Measurements from ENCODE around the gene KCNJ10. TPM values are rescaled to one million over a fixed set of nuclear protein-coding genes. Genes with fewer than 3 reads are reported as not detected.

The KCNJ10 gene
- total RNA-seq, 2 experiments from 2014 or later = 0.29 TPM; not detected in 1

- BruUV-seq (replicated peaks) = no TSS peak
- POLR2A ChIA-PET = interaction anchor here (1.2 kb wide), 1 partner anchor 10 kb away, joined by 3 read pairs; no protein-coding TSS in a partner anchor
- TF ChIP-seq EZH2phosphoT487 (IDR thresholded peaks at IDR 0.05; ENCODE audit: borderline replicate concordance, low read depth, low read length) (no peak), CTCF (conservative IDR thresholded peaks at IDR 0.05; ENCODE audit: low read length) (no peak)
Observed at GRCh38 chr1:159981351-159982055, 88.5 kb downstream of the KCNJ10 start.

GRCh38 chr1:159980786-159981185, 89.2 kb downstream of the KCNJ10 start:
- Histone ChIP-seq H3K36me3 (ENCODE audit: insufficient read depth, low read length) (no peaks in the 10 kb centered on the region), H3K79me2 (ENCODE audit: insufficient read depth, low read depth, low read length) (no peaks in the 10 kb centered on the region), H3K4me1 (ENCODE audit: insufficient read depth, low read length, poor library complexity, severe bottlenecking) (no peaks in the 10 kb centered on the region), H2AFZ (ENCODE audit: low read length) (no peak overlapping the region), H3K4me3 (ENCODE audit: low read depth, low read length, poor library complexity, severe bottlenecking) (no peak overlapping the region), H3K9me2 (ENCODE audit: insufficient read depth, low read length) (no peaks in the 10 kb centered on the region), H3K27ac (ENCODE audit: low read depth, low read length, poor library complexity, severe bottlenecking) (no peak overlapping the region), H3K4me2 (ENCODE audit: low read length) (no peak overlapping the region), H3K9me3 (ENCODE audit: low read length) (no peaks in the 10 kb centered on the region), H4K20me1 (ENCODE audit: insufficient read depth, low read length) (no peaks in the 10 kb centered on the region)
- POLR2A ChIA-PET = no interaction called here
- intact Hi-C loops (cut with micrococcal nuclease; ENCODE audit: unreplicated experiment) = no loop called here
- no TSS peak for BruUV-seq (replicated peaks)
- DNase-seq (ENCODE audit: low spot score) = no peak
- TF ChIP-seq CTCF (conservative IDR thresholded peaks at IDR 0.05; ENCODE audit: low read length) = no peak
- TF ChIP-seq EZH2phosphoT487 (IDR thresholded peaks at IDR 0.05; ENCODE audit: borderline replicate concordance, low read depth, low read length) = no peak
- CTCF ChIA-PET (ENCODE audit: unreplicated experiment) = no interaction called here

More at GRCh38 chr1:159981351-159982055, 88.5 kb downstream of the KCNJ10 start:
- no peaks in the 10 kb centered on the region for H3K36me3 ChIP-seq (ENCODE audit: insufficient read depth, low read length)
- H3K4me3 ChIP-seq (ENCODE audit: low read depth, low read length, poor library complexity, severe bottlenecking) = no peak overlapping the region
- H3K9me3 ChIP-seq (ENCODE audit: low read length) = no peaks in the 10 kb centered on the region
- no peaks in the 10 kb centered on the region for H4K20me1 ChIP-seq (ENCODE audit: insufficient read depth, low read length)
- no peak overlapping the region for H3K4me2 ChIP-seq (ENCODE audit: low read length)
- no peaks in the 10 kb centered on the region for H3K4me1 ChIP-seq (ENCODE audit: insufficient read depth, low read length, poor library complexity, severe bottlenecking)
- no peak overlapping the region for H2AFZ ChIP-seq (ENCODE audit: low read length)
- CTCF ChIA-PET (ENCODE audit: unreplicated experiment) = no interaction called here
- H3K27ac ChIP-seq (ENCODE audit: low read depth, low read length, poor library complexity, severe bottlenecking) = no peak overlapping the region
- no peaks in the 10 kb centered on the region for H3K79me2 ChIP-seq (ENCODE audit: insufficient read depth, low read depth, low read length)
- intact Hi-C loops (cut with micrococcal nuclease; ENCODE audit: unreplicated experiment) = no loop called here
- no peaks in the 10 kb centered on the region for H3K9me2 ChIP-seq (ENCODE audit: insufficient read depth, low read length)
- DNase-seq (ENCODE audit: low spot score) = no peak

GRCh38 chr1:159980076-159980475, 89.9 kb downstream of the KCNJ10 start:
- BruUV-seq (replicated peaks) = no TSS peak
- H4K20me1 ChIP-seq (ENCODE audit: insufficient read depth, low read length) = no peaks in the 10 kb centered on the region
- intact Hi-C loops (cut with micrococcal nuclease; ENCODE audit: unreplicated experiment) = no loop called here
- H2AFZ ChIP-seq (ENCODE audit: low read length) = no peak overlapping the region
- H3K36me3 ChIP-seq (ENCODE audit: insufficient read depth, low read length) = no peaks in the 10 kb centered on the region
- H3K9me3 ChIP-seq (ENCODE audit: low read length) = no peaks in the 10 kb centered on the region
- H3K9me2 ChIP-seq (ENCODE audit: insufficient read depth, low read length) = no peaks in the 10 kb centered on the region
- ChIA-PET CTCF (ENCODE audit: unreplicated experiment) (no interaction called here), POLR2A (no interaction called here)
- no peak for DNase-seq (ENCODE audit: low spot score)
- no peaks in the 10 kb centered on the region for H3K79me2 ChIP-seq (ENCODE audit: insufficient read depth, low read depth, low read length)
- H3K27ac ChIP-seq (ENCODE audit: low read depth, low read length, poor library complexity, severe bottlenecking) = no peak overlapping the region
- TF ChIP-seq CTCF (conservative IDR thresholded peaks at IDR 0.05; ENCODE audit: low read length) (no peak), EZH2phosphoT487 (IDR thresholded peaks at IDR 0.05; ENCODE audit: borderline replicate concordance, low read depth, low read length) (no peak)
- no peak overlapping the region for H3K4me2 ChIP-seq (ENCODE audit: low read length)
- H3K4me3 ChIP-seq (ENCODE audit: low read depth, low read length, poor library complexity, severe bottlenecking) = no peak overlapping the region
- no peaks in the 10 kb centered on the region for H3K4me1 ChIP-seq (ENCODE audit: insufficient read depth, low read length, poor library complexity, severe bottlenecking)
